ENCODE data around the gene ADAT1.
"Not testable (repeated sequence)": the region's sequence is repeated elsewhere in the genome, so short reads cannot be mapped to it uniquely, and the experiment has no call there.

The ADAT1 gene

DNA sequence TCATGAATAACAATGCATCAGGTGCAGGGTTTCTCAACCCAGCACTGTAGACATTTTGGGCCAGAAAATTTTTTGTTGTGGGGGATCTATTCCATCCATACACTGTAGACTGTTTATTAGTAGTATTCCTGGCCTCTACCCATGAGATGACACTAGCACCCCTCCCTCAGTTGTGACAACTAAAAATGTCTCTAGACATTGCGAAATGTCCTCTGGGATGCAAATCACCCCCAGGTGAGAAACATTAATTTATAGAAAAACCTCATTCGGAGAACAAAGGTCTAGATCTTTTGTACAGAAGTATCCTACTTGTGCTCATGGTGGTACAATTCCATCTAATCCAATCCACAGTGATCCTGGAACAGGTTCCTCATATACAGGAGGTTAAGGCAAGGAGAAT lies 4.3 kb downstream of the ADAT1 start:
- DNase-seq: no peak

DNA sequence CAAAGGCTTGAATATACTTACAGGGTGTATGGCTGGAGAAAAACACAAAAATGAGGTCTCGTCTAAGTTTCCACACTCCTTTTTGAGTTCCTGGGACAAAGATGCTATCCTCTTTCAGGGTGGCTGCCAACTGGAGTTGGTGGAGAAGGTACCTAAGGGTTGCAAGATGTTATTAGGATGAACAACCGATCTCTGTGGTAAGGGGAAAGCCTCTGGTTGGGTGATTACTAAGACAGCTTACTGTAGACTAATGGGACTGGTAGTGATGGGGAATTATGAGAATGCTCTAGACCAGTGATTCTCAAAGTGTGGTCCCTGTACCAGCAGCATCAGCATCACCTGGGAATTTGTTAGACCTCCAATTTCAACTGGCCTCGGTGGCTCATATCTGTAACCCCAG lies 6.0 kb downstream of the ADAT1 start:
- no peak for DNase-seq

DNA sequence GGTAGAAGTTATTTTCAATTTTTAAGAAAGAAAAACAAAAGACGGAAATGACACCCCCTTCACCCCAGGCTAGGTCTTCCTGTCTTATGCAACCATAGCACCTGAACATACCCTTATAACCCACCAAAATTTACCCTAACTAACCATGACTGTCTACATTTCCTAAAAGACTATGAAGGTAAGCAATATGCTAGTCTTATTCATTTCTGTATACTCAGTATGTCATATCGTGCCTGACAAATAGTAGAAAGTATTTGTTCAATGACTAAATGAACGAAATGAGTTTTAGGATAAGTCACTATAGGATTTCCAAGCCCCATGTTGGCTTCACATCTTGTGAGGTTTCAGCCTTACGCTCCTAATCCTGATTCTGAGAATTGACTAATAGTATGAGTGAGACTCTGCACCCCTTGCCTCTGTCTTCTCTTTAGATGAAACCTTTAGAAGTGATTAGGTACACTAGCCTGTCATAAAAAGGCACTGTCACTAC lies 6.5 kb downstream of the ADAT1 start:
- no peak for DNase-seq

DNA sequence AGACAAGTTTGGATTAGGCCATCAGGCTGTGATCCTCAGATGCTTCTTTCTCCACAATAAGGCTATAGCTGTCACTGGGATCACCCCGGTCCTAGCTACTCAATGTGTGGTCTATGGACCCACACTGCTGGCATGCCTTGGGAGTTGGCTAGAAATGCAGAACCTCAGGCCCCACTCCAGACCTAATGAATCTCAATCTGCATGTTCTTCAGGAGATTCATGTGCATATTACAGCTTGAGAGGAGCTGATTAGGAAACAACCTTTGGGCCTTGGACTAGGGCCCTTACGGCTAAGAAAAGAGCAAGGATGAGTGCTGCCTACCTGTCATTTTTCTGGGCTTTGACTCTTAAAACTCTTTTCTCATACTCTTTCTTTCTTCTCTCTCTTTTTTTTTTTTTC lies 7.5 kb downstream of the ADAT1 start:
- no peak for DNase-seq

DNA sequence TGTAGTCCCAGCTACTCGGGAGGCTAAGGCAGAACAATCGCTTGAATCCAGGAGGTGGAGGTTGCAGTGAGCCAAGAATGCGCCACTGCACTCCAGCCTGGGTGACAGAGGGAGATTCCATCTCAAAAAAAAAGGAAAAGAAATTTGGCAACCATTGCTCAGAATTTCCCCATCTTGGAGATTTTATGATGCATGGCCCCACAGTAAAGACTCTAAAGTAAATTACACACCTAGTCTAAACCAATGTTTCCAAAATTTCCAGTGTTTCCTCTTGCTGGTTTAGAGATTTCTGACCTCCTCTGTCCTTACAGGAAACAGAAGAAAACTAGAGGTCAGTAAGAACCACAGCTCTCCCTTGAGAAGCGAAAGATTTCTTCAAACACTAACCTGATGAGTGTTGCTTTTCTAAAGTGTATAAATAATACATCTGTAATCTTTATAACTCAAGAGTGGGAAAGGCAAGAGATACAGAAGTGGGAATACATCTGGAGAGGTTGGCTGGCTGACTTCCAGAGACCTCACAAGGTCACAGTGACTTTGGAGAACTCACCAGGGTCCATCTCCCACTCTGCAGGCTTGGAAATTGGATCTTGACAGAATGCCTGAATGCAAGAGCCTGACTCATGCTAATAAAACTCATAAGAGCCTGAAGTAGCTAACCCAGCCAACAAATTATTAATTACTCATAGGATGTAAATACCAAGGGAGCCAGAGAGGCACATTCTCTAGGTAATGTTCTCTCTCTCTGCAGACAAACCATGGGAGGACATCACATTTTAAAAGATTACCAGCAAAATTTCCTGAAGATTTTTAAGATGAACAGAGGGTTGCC lies 8.8 kb downstream of the ADAT1 start:
- DNase-seq: no peak

DNA sequence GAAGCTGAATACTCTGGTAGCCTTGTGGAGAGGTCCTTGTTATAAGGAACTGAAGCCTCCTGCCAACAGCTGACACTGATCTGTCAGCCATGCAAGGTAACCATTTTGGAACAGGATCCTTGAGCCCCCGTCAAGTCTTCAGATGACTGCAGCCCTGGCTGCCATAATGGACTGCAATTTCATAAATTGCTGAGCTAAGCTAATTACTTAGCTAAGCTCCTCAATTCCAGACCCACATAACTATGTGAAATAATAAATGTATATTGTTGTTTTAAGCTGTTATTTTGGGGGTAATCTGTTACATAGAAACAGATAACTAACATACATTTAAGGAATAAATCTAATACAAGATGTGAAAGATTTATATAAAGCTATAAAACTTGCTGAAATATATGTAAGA lies 16.6 kb downstream of the ADAT1 start:
- DNase-seq: no peak

DNA sequence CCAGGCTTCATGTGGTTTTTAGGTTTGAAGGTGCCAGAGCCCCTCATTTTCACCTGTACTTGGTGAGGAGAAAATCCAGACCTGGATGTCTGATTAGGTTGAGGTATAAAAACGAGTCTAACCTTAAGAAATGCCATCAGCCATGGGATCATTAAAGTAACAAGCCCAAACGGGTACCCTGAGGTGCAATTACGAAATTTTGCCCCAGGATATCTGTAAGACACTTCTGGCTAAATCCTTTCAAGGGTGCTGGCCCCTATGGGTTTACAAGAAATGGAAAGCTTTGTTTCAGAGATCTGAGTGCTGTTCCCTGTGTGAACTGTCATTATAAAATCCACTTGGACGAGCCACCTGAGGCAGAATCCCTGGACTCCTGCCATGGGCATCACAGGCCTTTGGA lies 19.8 kb downstream of the ADAT1 start:
- no peak for DNase-seq

DNA sequence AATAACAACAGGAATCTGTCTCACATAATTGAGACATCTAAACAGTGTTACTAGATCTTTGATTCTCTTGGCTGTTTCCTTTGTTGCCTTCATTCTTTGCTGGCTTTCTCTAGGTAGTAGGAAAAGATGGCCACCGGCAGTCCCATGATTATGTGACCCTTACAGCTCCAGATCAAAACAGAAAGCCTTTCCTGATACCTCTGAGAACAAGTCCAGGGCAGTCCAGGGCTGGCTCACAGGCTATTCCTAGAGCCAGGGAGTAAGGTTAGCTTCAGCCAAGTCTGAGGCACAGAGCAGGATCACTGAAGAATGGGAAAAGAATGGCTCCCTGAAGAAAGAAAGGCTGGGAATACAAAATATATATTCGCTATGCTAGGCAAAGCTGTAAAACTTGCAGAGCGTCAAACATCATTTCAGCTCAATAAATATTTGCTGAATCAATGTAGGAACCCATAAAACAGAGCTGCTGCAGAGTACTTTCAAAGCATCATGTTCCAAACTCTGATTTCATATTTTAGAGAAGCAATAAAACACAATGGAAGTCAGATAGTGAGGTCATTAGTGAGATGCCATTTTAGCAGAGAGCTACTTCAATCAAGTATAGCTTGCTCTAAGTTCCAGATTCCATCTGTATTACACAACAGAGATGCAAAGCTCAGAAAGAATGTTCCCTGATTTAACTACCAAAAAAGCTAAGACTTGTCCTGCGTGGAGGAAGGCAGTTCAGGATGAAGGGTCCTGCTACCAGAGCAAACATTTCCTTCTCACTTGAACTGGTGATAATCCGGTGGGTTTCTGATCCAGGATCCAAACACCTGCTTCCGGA lies 23.4 kb downstream of the ADAT1 start:
- DNase-seq: no peak

DNA sequence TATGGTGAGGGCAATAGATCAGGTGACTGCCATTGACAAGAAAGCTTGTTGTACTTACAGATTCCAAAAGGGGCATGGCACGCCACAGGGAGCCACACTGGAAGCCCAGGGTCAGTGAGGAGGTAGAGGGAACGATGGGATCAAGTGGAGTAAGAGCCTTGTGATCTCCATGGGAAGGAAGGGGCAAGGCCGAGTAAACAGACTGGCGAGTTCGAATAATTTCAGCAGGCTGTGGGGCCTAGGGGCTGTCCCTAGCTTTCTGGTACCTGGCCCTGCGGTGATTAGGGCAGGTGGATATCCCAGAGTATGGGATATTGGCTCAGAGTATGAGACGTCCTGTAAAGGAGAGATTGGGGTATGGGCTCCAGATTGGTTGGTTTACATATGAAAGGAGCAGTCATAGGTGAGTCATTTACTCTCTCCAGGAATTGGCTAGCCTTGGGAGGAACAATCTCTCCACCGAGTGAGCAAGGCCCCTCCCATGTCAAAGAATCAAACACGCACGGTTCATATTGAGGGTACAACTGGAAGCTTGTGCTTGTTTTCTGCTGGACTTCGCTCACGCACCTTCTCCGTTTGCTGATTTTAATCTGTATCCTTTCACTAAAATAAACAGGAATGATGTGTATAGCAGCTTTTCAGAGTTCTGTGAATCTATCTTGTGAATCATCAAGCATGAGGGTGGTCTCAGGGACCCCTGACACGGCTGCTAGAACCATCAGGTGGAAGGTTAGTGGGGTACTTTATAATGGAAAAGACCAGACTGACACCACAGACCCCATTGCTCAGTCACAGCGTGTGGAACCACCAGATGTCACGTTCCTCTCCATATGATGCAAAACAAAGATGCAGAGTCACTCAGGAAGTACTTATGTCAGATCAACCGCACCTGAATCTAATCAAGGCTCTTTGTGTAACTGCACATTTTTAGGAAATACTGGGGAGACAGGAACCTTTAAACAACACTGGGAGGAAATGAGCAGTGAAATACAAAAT lies 29.0 kb downstream of the ADAT1 start:
- DNase-seq: peak; percentile 4

DNA sequence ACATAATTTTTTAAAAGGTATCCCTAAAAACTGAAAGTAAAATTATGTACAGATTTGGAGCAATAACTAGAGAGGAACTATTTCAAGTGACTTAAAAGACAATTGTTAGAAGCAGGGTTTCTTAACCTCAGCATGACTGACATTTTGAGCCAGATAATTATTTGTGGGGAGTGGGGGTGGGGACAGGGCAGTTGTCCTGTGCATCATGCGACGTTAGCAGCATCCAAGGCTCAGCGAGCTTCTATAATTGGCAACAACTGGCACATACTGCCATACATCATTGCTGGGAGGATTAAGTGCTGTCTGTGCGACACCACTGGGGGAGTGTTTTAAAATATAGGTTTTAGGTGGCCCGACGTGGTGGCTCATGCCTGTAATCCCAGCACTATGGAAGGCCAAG lies 29.8 kb downstream of the ADAT1 start:
- DNase-seq: no peak

DNA sequence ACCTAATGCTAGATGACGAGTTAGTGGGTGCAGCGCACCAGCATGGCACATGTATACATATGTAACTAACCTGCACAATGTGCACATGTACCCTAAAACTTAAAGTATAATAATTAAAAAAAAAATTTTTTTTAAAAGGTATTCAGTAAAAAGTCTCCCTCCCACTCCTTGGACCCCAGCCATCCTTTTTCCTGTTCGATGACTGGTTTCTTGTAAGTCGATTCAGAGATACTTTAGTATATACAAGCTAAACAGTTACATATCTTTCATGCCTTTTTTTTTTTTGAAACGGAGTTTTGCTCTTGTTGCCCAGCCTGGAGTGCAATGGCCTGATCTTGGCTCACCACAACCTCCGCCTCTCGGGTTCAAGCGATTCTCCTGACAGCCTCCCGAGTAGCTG lies 31.2 kb downstream of the ADAT1 start:
- DNase-seq: not testable (repeated sequence)

DNA sequence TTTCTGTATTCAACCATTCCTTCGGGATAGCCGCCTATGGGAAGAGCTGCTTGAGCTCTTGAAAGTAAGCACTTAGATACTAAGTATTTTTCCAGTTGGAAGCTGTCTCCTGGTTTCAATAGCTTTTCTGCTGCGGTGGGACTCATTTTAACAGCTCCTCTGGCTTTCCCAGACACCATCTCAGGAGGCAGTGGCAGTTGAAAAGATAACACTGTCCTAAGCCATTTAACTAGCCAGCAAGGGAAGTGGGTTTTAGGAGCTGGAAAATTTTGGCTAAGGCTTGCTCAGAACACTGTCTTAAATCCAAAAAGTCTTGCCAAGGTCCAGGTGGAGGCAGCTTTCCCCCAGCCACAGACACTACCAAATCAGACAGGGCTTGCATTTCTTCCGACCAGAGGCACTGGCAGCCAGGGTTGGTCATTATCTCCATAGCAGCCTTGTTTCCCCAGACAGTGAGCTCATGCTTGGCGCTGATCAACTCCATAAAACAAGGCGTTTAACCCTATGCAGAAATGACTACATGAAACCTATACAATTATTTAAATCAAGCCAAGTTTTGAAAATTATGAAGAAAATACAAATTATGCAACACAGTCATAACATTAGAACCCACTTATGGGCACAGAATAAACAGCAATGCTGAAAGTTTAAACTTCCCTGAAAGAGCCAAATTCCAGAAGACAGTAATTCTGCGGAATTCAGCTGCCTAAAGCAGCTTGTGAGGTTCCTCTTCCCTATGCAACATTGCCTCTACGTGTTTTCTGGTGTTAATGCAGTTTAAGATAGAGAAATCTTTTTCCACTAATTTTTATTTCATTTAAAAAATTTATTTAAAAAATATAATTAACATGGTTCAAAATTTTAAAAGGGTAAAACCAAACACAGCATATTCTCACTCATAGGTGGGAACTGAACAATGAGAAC lies 31.9 kb downstream of the ADAT1 start:
- DNase-seq: no peak

DNA sequence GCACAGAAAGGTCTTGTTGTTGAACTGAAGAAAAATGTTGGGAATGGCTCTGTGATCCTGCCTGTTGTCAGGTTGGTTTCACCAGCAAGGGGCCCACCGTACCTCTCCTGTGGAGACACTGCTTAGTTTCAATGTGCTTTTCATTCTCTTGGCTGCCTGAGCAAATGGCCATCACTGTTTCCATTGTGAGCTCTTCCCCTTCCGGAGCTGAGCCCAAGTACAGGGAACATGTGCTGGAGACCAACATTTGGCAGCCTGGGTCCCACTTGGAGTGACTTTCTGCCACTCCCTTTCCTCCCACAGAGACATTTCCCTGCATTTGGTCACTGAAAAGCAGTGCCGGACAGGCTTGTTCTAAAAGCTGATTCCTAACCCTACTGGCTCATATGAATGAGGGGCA lies 33.8 kb downstream of the ADAT1 start:
- DNase-seq: no peak

DNA sequence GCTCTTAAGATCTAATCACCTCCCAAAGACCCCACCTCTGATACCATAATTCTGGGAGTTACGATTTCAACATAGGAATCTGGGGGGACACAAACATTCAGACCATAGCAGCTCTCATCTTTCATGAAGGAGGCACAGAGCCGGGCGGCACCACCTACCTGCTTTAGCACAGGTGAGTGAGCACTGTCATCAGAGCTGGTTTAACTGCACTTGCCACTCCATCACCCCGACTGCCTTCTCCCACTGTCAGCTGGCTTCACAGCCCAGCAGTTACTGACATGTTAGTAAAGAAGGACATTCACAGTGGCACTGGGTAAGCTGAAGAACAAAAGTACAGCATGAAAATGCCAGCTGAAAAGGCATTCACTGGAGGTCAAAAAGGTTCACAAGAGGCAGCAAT lies 34.4 kb downstream of the ADAT1 start:
- no peak for DNase-seq

DNA sequence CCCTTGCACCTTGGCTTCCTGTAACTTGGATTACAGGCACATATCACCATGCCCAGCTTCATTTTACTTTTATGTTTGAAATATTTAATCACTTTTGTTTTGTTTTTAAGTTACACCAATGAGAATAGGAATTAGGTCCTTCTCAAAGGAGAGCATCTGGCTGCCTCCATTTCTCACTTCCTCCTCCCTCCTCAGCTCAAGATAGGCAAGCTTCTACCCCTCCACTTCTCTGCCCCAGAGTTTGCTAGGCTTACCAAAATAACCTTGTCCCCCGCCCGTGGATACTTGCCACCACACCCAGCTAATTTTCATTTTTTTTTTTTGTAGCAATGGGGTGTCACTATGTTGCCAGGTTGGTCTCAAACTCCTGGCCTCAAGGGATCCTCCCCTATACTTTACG lies 39.0 kb downstream of the ADAT1 start:
- DNase-seq: no peak

DNA sequence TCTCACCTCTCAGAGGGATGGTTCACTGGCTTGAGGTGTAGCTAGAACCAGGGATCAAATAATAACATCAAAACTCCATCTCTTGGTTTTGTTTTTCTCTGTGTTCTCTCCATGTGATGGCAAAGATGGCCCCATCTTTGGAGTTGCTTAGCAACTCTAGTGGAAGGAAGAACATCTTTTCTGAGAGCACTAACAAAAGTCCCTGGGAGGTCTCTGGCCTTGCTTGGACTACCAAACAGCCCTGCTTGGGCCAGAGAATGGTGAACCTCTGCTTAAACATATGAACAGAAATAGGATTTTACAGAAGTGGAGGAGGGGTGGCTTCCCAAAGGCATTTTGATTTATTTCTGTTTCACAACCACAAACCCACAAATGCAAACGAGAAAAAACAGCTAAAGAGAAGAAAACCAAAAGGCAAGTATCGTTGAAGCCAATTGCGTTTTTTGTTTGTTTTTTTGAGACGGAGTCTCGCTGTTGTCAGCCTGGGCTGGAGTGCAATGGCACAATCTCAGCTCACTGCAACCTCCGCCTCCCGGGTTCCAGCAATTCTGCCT lies 43.7 kb downstream of the ADAT1 start:
- no peak for DNase-seq

DNA sequence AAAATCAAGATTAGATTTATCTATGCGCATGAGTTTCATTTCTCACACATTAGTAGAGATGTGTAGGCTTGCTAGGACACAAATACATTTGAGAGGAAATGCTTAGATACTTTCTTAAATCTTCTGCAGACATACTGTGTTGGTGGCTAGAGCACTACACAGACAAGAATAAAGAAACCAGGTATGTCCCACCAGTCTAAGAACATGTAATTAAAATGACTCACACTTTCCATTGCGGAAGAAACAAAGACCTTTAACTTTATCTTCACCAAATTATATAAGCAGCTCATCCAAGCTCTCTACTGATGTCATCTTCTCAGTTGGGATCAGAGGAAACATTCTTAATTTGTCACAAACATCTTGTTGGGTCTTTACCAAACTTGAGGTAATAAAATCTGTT lies 44.4 kb downstream of the ADAT1 start:
- no peak for DNase-seq

DNA sequence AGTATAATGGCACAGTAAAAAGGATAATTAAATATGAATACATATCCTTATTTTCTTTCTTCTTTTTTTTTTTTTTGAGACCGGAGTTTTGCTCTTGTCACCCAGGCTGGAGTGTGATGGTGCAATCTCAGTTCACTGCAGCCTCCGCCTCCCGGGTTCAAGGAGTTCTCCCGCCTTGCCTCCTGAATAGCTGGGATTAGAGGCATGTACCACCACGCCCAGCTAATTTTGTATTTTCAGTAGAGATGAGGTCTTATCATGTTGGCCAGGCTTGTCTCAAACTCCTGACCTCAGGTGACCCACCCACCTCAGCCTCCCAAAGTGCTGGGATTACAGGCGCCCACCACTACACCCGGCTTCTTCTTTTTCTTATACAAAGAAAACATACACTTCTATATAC lies 44.9 kb downstream of the ADAT1 start:
- no peak for DNase-seq

DNA sequence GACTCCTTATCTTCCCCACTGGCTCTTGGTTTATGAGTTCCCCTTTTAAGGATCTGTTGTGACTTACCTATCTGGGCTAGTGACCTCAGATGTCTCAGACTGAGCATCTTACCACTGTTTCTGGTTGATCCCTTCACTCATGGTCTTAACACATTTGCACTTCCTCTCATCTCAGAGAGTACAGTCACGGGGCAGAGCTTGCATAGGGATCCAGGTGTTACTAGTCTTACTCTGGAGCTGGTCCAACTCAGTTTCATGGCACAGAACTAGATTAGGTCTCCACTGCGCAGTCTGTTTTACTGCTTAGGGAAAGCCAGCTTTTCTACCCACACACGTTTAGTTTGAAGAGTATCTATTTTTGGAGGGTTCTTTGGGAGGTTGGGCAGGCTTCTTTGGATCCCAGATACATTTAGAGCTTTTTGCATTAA lies 46.7 kb downstream of the ADAT1 start:
- DNase-seq: no peak

DNA sequence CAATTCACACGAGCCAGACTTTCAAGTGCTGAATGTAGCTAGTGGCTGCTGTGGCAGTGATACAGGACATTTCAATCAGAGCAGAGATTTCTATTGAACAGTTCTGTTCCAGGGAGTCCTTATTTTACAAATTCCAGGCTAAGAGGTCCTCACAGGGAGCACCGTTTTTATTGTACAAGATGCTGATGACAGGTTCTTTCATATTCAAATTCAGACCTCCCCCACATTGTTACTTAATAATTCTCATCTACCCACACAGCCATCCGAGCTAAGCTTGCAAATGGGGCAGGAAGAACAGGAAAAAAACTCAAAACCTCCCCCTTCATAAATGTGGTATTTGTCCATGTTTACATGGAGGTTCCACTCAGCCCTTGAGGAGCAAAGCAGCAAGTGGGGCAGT lies 47.1 kb downstream of the ADAT1 start:
- DNase-seq: no peak

DNA sequence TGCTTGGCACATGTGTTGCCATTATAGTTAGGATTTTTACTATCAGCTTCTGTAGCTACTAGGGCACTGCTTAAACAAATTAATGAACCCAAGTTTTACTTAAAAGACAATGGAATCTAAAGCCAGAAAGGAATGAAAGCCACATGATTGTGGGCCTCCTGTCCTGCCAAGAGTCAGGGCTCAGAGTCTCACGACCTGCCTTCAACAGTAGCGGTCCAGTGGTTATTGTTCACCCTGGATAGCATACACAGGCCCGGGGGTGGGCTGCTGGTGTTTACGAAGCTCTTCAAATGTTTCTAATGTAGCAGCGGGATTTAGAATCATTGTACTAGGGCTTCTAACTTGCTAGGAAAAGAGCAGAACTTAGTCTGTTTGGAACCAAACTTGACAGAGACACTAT lies 49.1 kb downstream of the ADAT1 start:
- no peak for DNase-seq
